Heart right ventricle (tissue), 16 donors: Measurements from ENCODE around the gene MGAT1. TPM values are rescaled to one million over a fixed set of nuclear protein-coding genes. Genes with fewer than 3 reads are reported as not detected.

Source experiments
- ATAC-seq, 8 donors: fragments of 200-7000 bp; cut with Tn5 transposase; one replicate each; pipeline ENCODE4 v1.9.1; 2020; ENCODE audit warnings: mild to moderate bottlenecking in 8 of 8, moderate library complexity in 8 of 8, moderate number of reproducible peaks in 1 of 8
- DNase-seq, 2 donors: peaks; one replicate each; pipeline ENCODE4 v3.0.0-alpha.2; 2020
- H3K27ac ChIP-seq, 10 donors: fragments of 200-600 bp; sonication (generic) in 2 of 10; one replicate each; pipeline versions ENCODE4 v1.5.0 to v1.8.0; 2020 to 2022; ENCODE audit warnings: mild to moderate bottlenecking in 3 of 10
- H3K27me3 ChIP-seq, 7 donors: fragments of 200-600 bp; one replicate each; pipeline ENCODE4 v1.8.0; 2021 to 2022; ENCODE audit warnings: mild to moderate bottlenecking in 2 of 7
- H3K36me3 ChIP-seq, 9 donors: fragments of 200-600 bp; sonication (generic) in 1 of 9; one replicate each; pipeline versions ENCODE4 v1.5.0 to v1.8.0; 2020 to 2022; ENCODE audit warnings: mild to moderate bottlenecking in 2 of 9
- H3K4me1 ChIP-seq, 9 donors: fragments of 200-600 bp; sonication (generic) in 1 of 9; one replicate each; pipeline versions ENCODE4 v1.5.0 to v1.8.0; 2020 to 2022; ENCODE audit warnings: mild to moderate bottlenecking in 4 of 9
- H3K4me3 ChIP-seq, 10 donors: fragments of 200-600 bp; sonication (generic) in 2 of 10; one replicate each; pipeline versions ENCODE4 v1.5.0 to v1.8.0; 2020 to 2022; ENCODE audit warnings: mild to moderate bottlenecking in 7 of 10, moderate library complexity in 2 of 10
- H3K9me3 ChIP-seq, 11 donors: fragments of 200-600 bp in 10 of 11; sonication (generic) in 2 of 11; one replicate each; pipeline versions ENCODE4 v1.5.0 to v1.8.0; 2013 to 2022; ENCODE audit warnings: mild to moderate bottlenecking in 2 of 11, control low read depth in 1 of 11, moderate library complexity in 1 of 11
- CTCF ChIP-seq, 9 donors: fragments of 200-600 bp; sonication (generic) in 2 of 9; IDR thresholded peaks; one replicate each; pipeline versions ENCODE4 v1.5.0 to v1.8.0; 2021 to 2022; ENCODE audit warnings: antibody characterized with exemption in 9 of 9, mild to moderate bottlenecking in 5 of 9, moderate library complexity in 1 of 9
- WGBS, 2 donors: extraction: QIAGEN DNeasy Blood & Tissue Kit; methylation state at CpG; one replicate each; pipeline ENCODE4 v1.1.7; 2013; ENCODE audit warnings: inconsistent platforms in 1 of 2; 5-methylcytosine and 5-hydroxymethylcytosine counted together
- intact Hi-C, 10 donors: fragments of 100-400 bp; cut with DNase I; formaldehyde crosslinking; loops; one replicate each; pipeline versions ENCODE4 v1.11.1 to v1.14.2; 2022
- polyA plus RNA-seq, 2 donors: library from polyadenylated mRNA; stranded (reverse); fragments of 200-250 nt; gene quantifications; one replicate each; pipeline ENCODE4 v1.2.3, GENCODE V29; 2013
- total RNA-seq, 10 donors: library from RNA; stranded (reverse); fragmentation: NEBNext Ultra II Directional in 3 of 10; extraction: Animal tissue kit (Norgen Biotek cat#: 25700) in 3 of 10; gene quantifications; one replicate each; pipeline versions ENCODE4 v1.2.1 to v1.2.4, GENCODE V29; 2021 to 2023
- donor health status: Arrhythmogenic right ventricular cardiomyopathy.
- donor health status: ischemic (EF 13 %, LVEDD 7.1; RV severe dilation, severe dysfunction).
- donor health status: healthy with polysubstance abuse.
- donor health status: DM: no; HTN: yes; CAD: no.
- donor health status: DM: no; HTN: no; CAD: no.
- donor health status: ischemic (EF 25% LVEDD 6.9; RV normal size, moderate dysfunction).
- donor health status: ischemic (EF 25% LVEDD 5.7; RV mildly dilated, moderate dysfunction).
- donor health status: healthy.
- donor health status: DM: yes; HTN: yes; CAD: no.
- donor health status: Ischemic cardiomyopathy.
- donor health status: ischemic (EF 35%, LVEDD 5.7; RV mildly dilated, moderate dysfunction).
- donor health status: nonischemic (EF 11% LVEDD 7.7; RV severe dilation, severe dysfunction).
- donor health status: DM: yes; HTN: yes; CAD: no.
- donor health status: PGD.
- donor health status: ischemic (EF 29% LVEDD 5.4; RV normal size, mild dysfunction).
- donor health status: nonischemic (EF 23%, LVEDD 6.1; RV moderate dilation, normal function).

MGAT1 gene
- total and polyA plus RNA-seq, 12 donors, result 50.1 to 127 (median 66.1) TPM

DNA sequence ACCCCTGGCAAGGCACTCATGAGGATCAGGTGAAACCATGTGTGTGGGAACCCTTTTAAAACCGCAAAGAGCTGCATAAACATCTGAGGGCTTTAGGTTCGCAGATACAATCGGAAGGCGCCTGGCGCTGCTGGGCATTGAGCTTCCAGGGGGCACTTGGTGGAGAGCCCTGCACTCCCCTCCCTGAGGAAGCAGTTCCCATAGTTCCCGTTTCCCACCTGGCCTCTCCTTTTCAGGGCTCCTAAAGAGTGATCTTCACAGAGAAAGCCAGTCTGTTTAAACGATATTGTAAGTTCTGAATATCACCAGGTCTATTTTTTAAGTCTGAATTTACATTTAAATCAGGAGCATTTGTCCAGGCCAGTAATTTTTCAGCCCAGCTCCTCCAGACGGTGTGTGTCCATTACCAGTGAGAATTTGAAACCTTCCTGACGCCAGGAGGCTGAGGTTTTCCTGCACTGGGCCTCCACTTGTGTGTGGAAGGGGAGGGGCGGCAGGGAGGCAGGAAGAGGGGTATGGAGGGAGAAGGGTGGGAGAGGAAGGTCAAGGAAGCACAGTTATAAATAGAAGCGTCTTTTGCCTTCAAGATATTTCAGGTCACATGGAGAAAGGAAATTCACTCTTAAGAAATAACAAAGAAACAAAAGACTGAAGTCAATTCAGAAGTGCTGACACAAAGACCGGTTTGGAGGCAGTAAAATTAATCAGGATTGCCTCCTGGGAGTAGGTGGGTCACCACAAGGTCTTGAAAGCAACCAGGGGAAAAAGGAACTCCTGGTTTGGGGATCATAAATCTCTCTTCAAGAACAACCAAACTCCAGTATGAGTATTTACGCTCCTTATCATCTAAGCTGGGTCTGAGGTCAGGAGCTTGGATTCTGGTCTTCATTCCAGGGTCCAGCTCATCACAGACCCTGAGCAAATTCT, 14.3 kb upstream of the MGAT1 start:
- no peaks in the 10 kb centered on the region for H3K9me3 ChIP-seq
- DNase-seq (peak; percentile 64 to 86), ATAC-seq (peak; percentile 52 to 91 (median 84))
- peaks cover 8 to 95% (median 66%) of the 10 kb centered on the region in 9 donors for H3K4me1 ChIP-seq
- intact Hi-C loops, result loop anchor here in 3 of 10 donors (5.0 to 10.0 kb wide), 2 partner anchors 45 to 428 kb away; partner anchors contain the start of genes ZFP62 (in 2 of the 3) and RACK1 (in 1 of the 3)
- no peaks in the 10 kb centered on the region for H3K36me3 ChIP-seq
- peak overlapping the region; percentile 55 to 91 (median 86) for H3K27ac ChIP-seq
- 38 to 42% methylated on average over 13 of the region's 13 CpGs for WGBS, 2 donors
- TF ChIP-seq CTCF (IDR thresholded peaks at IDR 0.05), result peak in 3 of 9 donors; percentile 17 to 32 (median 22)
- no peaks in the 10 kb centered on the region for H3K27me3 ChIP-seq
- H3K4me3 ChIP-seq, result peak overlapping the region in 1 of 10 donors; percentile 76

GRCh38 chr5:180815293-180815917, 12.8 kb upstream of the MGAT1 start:
- peak overlapping the region; percentile 17 to 91 (median 86) for H3K27ac ChIP-seq
- peaks cover 12 to 91% (median 66%) of the 10 kb centered on the region in 9 donors for H3K4me1 ChIP-seq

DNA sequence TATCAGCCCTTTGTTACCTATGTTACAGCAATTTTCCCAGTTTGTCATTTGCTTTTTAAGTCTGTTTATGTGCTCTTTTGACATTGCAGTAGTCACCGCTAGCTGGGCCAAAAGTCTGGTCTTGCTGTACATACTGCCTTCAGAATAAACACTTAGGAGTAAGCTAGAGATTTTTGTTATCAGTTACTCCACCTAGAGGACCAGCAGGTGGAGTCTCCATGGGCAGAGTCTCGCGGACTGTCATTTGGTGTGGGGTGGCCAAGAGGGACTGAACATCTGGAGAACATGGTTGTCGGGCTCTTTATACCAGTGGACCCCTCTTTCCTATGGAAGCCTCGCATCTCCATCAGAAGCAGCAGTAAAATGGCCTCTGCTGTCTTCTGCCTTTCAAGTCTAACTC, 10.8 kb upstream of the MGAT1 start:
- WGBS, 2 donors, result 76 to 80% methylated on average over 5 of the region's 5 CpGs
- Histone ChIP-seq H3K4me3 (peak overlapping the region in 9 of 10 donors; percentile 15 to 76 (median 36)), H3K27me3 (no peaks in the 10 kb centered on the region), H3K36me3 (peaks cover 0 to 1% (median 0%) of the 10 kb centered on the region in 9 donors), H3K9me3 (no peaks in the 10 kb centered on the region), H3K27ac (peak overlapping the region; percentile 23 to 91 (median 86)), H3K4me1 (peaks cover 11 to 85% (median 60%) of the 10 kb centered on the region in 9 donors)
- no peak for DNase-seq
- intact Hi-C loops, result loop anchor here in 2 of 10 donors (1.0 to 10.0 kb wide), 4 partner anchors 49 to 431 kb away; partner anchors contain the start of genes BTNL9 (in 1 of the 2), RACK1 (in 1 of the 2) and ZFP62 (in 1 of the 2)
- TF ChIP-seq CTCF (IDR thresholded peaks at IDR 0.05), result peak in 1 of 9 donors; percentile 33
- ATAC-seq, result no peak

More at GRCh38 chr5:180815293-180815917, 12.8 kb upstream of the MGAT1 start:
- Histone ChIP-seq H3K9me3 (no peaks in the 10 kb centered on the region), H3K36me3 (no peaks in the 10 kb centered on the region), H3K27me3 (no peaks in the 10 kb centered on the region), H3K4me3 (peak overlapping the region in 9 of 10 donors; percentile 15 to 76 (median 36))
- intact Hi-C loops, result loop anchor here in 3 of 10 donors (5.0 to 10.0 kb wide), 2 partner anchors 47 to 429 kb away; partner anchors contain the start of genes ZFP62 (in 2 of the 3) and RACK1 (in 1 of the 3)
- 60 to 63% methylated on average over 9 of the region's 9 CpGs for WGBS, 2 donors
- no peak for TF ChIP-seq CTCF (IDR thresholded peaks at IDR 0.05)
- ATAC-seq (peak in 3 of 8 donors; percentile 6 to 26 (median 21)), DNase-seq (no peak)
